Measurements from ENCODE around the gene TOR1A.

TOR1A gene

DNA sequence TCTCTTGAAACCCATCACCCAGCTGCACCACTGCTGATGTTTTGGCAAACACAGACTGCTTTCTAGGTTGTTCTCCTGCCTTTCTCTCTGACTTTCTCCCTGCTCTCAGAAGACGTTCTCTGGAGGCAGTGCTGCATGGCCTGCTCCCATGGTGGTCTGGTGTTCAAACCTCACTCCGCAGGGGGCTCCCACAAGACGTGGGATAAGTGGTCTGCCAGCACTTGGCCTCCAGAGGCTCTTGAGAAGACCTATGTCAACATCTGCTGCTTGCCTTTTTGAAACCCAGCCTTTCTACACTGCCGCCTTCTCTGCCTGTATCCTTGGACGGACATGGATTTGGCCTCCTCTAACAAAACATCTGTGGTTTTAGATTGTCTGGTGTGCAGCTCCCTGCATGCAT is 27.9 kb upstream of the TOR1A start:
- FAIRE-seq, result no peak

GRCh38 chr9:129850821-129851550 is 27.1 kb upstream of the TOR1A start:
- no peak for FAIRE-seq

DNA sequence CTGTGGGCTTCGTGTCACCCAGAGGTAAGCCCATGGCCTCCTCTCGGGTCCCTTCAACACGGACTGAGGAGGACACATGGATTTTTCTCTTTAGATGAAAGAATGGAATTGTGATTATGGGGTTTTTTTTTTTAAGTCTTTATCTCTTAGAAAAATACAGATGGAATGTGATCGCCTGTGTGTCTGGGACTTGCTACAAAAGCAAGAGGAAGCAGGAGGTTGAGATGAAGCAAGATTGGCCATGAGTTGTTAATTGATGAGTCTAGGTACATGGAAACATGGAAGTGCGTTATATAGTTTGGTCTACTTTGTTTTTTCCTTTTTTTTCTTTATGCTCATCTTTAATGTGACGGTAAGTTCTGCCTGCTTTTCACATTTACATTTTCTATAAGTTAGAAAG is 26.0 kb upstream of the TOR1A start:
- FAIRE-seq, result no peak

DNA sequence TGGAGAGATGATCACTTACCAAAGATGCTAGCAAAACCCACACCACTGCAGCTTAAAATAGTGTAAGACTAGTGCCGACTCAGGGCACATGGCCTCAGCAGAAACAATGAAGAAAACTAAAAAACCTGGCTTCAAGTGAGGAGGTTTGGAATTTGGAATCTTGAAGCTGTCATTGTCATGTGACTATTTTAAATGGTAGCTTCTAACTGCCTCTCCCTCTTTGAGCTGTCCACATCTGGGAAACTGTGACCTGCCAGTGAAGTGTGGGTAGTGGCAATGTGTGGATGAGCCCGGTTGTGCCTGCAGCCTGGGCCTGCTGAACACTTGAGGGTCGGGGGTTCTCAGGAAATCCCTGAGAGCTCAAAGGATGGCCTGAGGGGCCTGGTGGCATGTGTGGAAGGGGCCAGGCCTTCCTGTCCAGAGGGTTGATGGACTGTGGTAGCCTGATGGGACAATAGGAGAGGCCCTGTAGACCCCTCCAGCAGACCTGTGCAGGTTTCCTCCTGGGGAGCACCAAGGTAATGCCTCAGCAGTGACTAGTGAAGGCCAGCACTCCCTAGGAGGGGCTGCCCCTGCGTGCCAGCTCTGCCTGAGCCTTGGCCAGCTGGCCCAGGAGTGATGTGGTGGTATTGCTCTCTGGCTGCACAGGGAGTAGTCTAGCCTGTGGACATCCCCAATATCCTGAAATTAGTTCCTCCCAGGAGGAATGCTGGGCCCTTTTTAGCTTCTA is 24.9 kb upstream of the TOR1A start:
- FAIRE-seq, result no peak

DNA sequence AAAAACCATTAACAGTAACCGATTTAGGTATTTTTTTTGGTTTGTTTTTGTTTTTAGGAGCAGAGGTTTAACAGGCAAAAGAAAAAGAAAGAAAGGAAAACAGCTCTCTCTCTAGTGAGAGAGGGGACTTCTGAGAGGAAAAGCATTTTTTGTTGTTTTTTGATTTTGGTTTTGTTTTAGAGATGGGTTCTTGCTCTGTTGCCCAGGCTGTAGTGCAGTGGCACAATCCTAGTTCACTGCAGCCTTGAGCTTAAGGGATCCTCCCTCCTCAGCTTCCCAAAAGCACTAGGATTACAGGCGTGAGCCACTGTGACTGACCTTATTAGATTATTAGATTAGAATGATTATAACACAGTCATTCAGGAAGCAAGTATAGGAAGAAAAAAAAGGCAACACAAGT is 21.4 kb upstream of the TOR1A start:
- FAIRE-seq, result no peak

DNA sequence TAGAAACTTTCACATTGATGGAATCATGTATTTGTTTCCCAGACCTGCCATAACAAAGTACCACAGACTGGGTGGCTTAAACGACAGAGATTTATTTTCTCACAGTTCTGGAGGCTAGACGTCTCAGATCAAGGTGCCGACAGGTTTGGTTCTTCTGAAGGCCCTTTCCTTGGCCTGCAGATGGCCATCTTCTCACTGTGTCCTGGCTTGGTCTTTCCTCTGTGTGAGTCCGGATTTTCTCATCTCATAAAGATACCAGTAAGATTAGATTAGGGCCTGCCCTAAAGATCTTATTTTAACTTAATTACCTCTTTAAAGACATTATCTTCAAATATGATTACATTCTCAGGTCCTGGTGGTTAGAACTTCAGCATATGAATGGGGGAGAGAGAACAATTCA is 17.1 kb upstream of the TOR1A start:
- FAIRE-seq, result no peak

DNA sequence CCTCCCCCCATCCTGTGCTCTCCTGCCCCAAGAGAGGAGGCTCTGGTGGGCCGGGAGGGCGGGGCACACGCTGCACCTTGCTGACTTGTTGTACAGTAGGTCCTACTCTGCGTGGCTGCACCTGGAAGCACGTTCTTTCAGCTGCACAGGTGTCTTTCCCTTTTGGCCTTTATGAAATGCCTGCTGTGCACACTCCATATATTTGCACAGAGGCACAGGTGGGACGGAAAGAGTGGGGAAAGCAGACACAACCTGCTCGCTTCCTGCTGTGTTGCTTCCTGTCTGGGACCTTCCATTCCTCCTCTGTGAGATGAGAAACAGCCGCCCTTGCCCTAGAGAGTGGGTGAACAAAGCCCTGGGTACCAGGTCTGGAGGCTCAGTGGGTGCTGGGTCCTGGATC is 16.1 kb upstream of the TOR1A start:
- FAIRE-seq, result no peak

GRCh38 chr9:129839324-129840023 is 15.5 kb upstream of the TOR1A start:
- FAIRE-seq, result no peak

GRCh38 chr9:129838707-129839259 is 14.8 kb upstream of the TOR1A start:
- no peak for FAIRE-seq

DNA sequence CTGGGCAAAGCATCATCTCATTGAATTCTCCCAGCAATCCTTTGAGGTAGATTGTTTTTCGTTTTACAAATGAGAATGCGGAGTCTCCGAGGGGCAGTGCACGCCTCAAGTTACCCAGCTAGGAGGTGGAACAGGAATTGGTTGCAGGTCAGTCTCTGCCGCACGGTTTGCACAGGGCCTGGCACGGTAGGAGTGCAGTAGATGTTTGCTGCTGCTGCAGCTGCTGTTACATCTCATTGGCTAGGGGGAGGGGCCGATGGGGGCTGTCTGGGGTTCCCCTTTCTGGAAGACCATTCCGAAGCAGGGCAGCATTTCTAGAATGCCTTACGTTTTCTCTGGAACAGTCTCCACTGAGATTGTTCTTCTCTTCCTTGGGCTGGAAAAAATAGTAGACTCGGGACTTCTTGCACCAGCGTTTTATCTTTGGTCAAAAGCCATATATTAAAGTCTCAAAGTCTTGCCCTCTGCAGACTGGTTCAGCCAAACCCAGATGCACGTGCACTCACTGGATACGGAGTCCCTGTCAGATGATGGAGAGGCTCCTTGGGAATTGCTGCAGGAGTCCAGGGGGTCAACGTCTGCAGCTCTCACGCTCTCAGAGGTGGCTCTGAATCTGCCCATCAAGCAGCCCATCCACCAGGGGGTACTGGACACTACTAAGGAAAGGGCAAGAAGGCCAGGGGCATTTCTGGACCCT is 12.5 kb upstream of the TOR1A start:
- FAIRE-seq, result no peak

- no peak for FAIRE-seq
Observed at GRCh38 chr9:129835860-129836223, 11.9 kb upstream of the TOR1A start.

GRCh38 chr9:129835128-129835859 is 11.4 kb upstream of the TOR1A start, which contains the start of the genes C9orf78 and USP20:
C9orf78 (minus strand) TSS chr9:129835275; CDS start chr9:129835221, 54 bp downstream.
USP20 (plus strand) TSS chr9:129835458; CDS start chr9:129852556, 17,098 bp downstream.
- FAIRE-seq, result no peak

GRCh38 chr9:129834489-129835127 is 10.7 kb upstream of the TOR1A start:
- FAIRE-seq, result no peak

DNA sequence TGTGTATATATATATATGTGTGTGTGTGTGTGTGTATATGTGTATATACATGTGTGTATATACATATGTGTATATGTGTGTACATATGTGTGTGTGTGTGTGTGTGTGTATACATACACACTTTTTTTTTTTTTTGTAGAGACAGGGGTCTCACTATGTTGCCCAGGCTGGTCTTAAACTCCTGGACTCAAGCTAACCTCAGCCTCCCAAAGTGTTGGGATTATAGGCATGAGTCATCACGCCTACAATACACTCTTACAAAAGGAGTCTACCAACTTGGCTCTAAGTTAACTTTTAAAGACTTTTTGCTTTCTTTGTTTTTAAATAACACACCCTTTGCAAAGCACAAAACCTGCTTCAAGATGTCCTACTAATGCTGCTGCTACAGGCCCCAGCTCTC is 9.0 kb upstream of the TOR1A start:
- no peak for FAIRE-seq

- no peak for FAIRE-seq
Observed at GRCh38 chr9:129828969-129829368, 5.0 kb upstream of the TOR1A start.

- no peak for FAIRE-seq
Observed at GRCh38 chr9:129828051-129828450, 4.1 kb upstream of the TOR1A start.

GRCh38 chr9:129826759-129827158 is 2.8 kb upstream of the TOR1A start:
- no peak for FAIRE-seq

- no peak for FAIRE-seq
Observed at GRCh38 chr9:129826344-129826743, 2.4 kb upstream of the TOR1A start.

DNA sequence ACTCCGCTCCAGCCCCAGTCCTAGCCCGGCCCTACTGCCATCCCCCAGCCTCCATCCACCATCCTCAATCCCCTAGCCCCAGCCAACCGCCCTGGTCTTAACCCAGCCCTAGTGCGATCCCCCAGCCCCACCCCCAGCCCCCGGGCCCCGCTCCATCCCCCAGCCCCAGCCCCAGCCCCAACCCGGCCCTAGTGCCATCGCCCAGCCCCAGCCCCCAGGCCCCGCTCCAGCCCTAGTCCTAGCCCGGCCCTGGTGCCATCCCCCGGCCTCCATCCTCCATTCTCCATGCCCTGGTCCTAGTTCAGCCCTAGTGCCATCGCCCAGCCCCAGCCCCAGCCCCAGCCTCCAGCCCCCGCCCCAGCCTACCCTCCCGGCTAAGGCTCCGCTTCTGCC is 398 bp downstream of the TOR1A start:
- FAIRE-seq, result no peak

GRCh38 chr9:129822898-129823541 is 916 bp downstream of the TOR1A start:
- FAIRE-seq, result no peak
